CD14-positive monocyte (primary cell): ENCODE results near the gene ACKR4. TPM values are rescaled to one million over a fixed set of nuclear protein-coding genes. Genes with fewer than 3 reads are reported as not detected.

Source experiments
- DNase-seq, 3 donors: peaks; one replicate each; pipeline ENCODE4 v3.0.0-alpha.2; 2011 to 2022
- H2AFZ ChIP-seq: 2 replicates; pipeline ENCODE4 v1.6.0; 2012; ENCODE audit warnings: mild to moderate bottlenecking, low read depth, low read length, inconsistent platforms; ENCODE audit not compliant: insufficient read depth, poor library complexity, severe bottlenecking
- H3K27ac ChIP-seq, 2 donors: 1 replicate in 1 of 2; 2 replicates in 1 of 2; pipeline ENCODE4 v1.5.1; 2012 to 2013; ENCODE audit warnings: low read length in 2 of 2, control low read depth in 1 of 2, inconsistent platforms in 1 of 2, low read depth in 1 of 2, mild to moderate bottlenecking in 1 of 2
- H3K27me3 ChIP-seq, 2 donors: one replicate each; pipeline versions ENCODE4 v1.6.0 to v1.6.1; 2011 to 2013; ENCODE audit warnings: low read length in 2 of 2; ENCODE audit not compliant: control insufficient read depth in 2 of 2, insufficient read depth in 2 of 2
- H3K36me3 ChIP-seq, 2 donors: replicated peaks in 1 of 2; 1 replicate in 1 of 2; 2 replicates in 1 of 2; pipeline versions ENCODE4 v1.5.1 to v1.6.1; 2012 to 2013; ENCODE audit warnings: low read length in 2 of 2, control low read depth in 1 of 2, inconsistent platforms in 1 of 2, mild to moderate bottlenecking in 1 of 2; ENCODE audit not compliant: insufficient read depth in 2 of 2, control insufficient read depth in 1 of 2
- H3K4me1 ChIP-seq, 2 donors: 1 replicate in 1 of 2; 2 replicates in 1 of 2; pipeline versions ENCODE4 v1.5.1 to v1.6.1; 2012 to 2013; ENCODE audit warnings: low read length in 2 of 2, control low read depth in 1 of 2, inconsistent platforms in 1 of 2, mild to moderate bottlenecking in 1 of 2, moderate library complexity in 1 of 2; ENCODE audit not compliant: insufficient read depth in 2 of 2, control insufficient read depth in 1 of 2
- H3K4me2 ChIP-seq: replicated peaks from 2 replicates; pipeline ENCODE3; 2012; ENCODE audit warnings: low read length, moderate library complexity, mild to moderate bottlenecking; ENCODE audit not compliant: poor library complexity, severe bottlenecking; ENCODE audit errors: extremely low read depth
- H3K4me3 ChIP-seq, 3 experiments: fragments of 200-600 bp in 1 of 3; sonication (generic) in 1 of 3; replicated peaks in 1 of 3; 1 replicate in 2 of 3; 2 replicates in 1 of 3; pipeline ENCODE4 v1.5.1; 2011 to 2013; ENCODE audit warnings: low read length in 3 of 3, mild to moderate bottlenecking in 3 of 3, control low read depth in 2 of 3, low read depth in 2 of 3, inconsistent platforms in 1 of 3, moderate library complexity in 1 of 3
- H3K79me2 ChIP-seq: 2 replicates; pipeline ENCODE4 v1.6.0; 2012; ENCODE audit warnings: mild to moderate bottlenecking, control low read depth, inconsistent platforms, low read length, moderate library complexity; ENCODE audit not compliant: insufficient read depth
- H3K9ac ChIP-seq: 2 replicates; pipeline ENCODE4 v1.6.0; 2017; ENCODE audit warnings: low read length, mild to moderate bottlenecking; ENCODE audit not compliant: insufficient read depth, poor library complexity, severe bottlenecking
- H3K9me3 ChIP-seq, 2 donors: replicated peaks in 1 of 2; 1 replicate in 1 of 2; 2 replicates in 1 of 2; pipeline versions ENCODE4 v1.5.1 to v1.6.1; 2012 to 2013; ENCODE audit warnings: low read length in 2 of 2, control low read depth in 1 of 2; ENCODE audit not compliant: control insufficient read depth in 1 of 2, insufficient read depth in 1 of 2
- H4K20me1 ChIP-seq: 2 replicates; pipeline ENCODE4 v1.6.0; 2012; ENCODE audit warnings: mild to moderate bottlenecking, low read length, control low read depth, moderate library complexity; ENCODE audit not compliant: insufficient read depth
- H3K27ac Mint-ChIP-seq, 7 donors: one replicate each; pipeline ENCODE4 v1.8.0; 2020; ENCODE audit warnings: mild to moderate bottlenecking in 7 of 7, mixed read lengths in 7 of 7, moderate library complexity in 6 of 7, inconsistent platforms in 2 of 7
- H3K27me3 Mint-ChIP-seq, 3 donors: one replicate each; pipeline ENCODE4 v1.8.0; 2021 to 2022; ENCODE audit warnings: low read depth in 3 of 3, mild to moderate bottlenecking in 3 of 3, mixed read lengths in 3 of 3, moderate library complexity in 3 of 3, inconsistent platforms in 1 of 3
- H3K36me3 Mint-ChIP-seq, 2 donors: one replicate each; pipeline ENCODE4 v1.8.0; 2020; ENCODE audit warnings: mixed read lengths in 2 of 2, inconsistent platforms in 1 of 2, mild to moderate bottlenecking in 1 of 2
- H3K4me1 Mint-ChIP-seq: one replicate; pipeline ENCODE4 v1.8.0; 2020; ENCODE audit warnings: mild to moderate bottlenecking, mixed read lengths
- H3K4me3 Mint-ChIP-seq, 2 donors: one replicate each; pipeline ENCODE4 v1.8.0; 2020; ENCODE audit warnings: mild to moderate bottlenecking in 2 of 2, mixed read lengths in 2 of 2, moderate library complexity in 1 of 2
- H3K9me3 Mint-ChIP-seq, 7 donors: one replicate each; pipeline ENCODE4 v1.8.0; 2020 to 2022; ENCODE audit warnings: mixed read lengths in 7 of 7, mild to moderate bottlenecking in 6 of 7, moderate library complexity in 6 of 7, inconsistent platforms in 2 of 7
- WGBS: methylation state at CpG from one replicate; pipeline ENCODE4 v1.1.5; 2013; ENCODE audit warnings: missing lambda C conversion rate; ENCODE audit not compliant: insufficient coverage; 5-methylcytosine and 5-hydroxymethylcytosine counted together
- intact Hi-C, 2 donors: fragments of 100-400 bp; cut with micrococcal nuclease; formaldehyde crosslinking; loops; one replicate each; pipeline versions ENCODE4 v1.15.0 to v1.15.1; 2023
- polyA plus RNA-seq, 3 donors: library from polyadenylated mRNA; depleted of rRNA in 1 of 3; unstranded in 2 of 3; stranded (reverse) in 1 of 3; fragments of 300-500 nt in 2 of 3; fragments of >200 nt in 1 of 3; fragmentation: Illumina TruSeq in 2 of 3; gene quantifications; 1 replicate in 2 of 3; 2 replicates in 1 of 3; pipeline ENCODE4 v1.2.3, GENCODE V29; 2012 to 2021
- TF ChIP-seq, protein P1 (sequence below): fragments of 200-600 bp; IDR thresholded peaks from one replicate; pipeline ENCODE4 v1.8.0; 2022; ENCODE audit warnings: antibody characterized with exemption, mild to moderate bottlenecking

The ACKR4 gene
- polyA plus RNA-seq, 3 donors, result 0.09 TPM; not detected in 2

DNA sequence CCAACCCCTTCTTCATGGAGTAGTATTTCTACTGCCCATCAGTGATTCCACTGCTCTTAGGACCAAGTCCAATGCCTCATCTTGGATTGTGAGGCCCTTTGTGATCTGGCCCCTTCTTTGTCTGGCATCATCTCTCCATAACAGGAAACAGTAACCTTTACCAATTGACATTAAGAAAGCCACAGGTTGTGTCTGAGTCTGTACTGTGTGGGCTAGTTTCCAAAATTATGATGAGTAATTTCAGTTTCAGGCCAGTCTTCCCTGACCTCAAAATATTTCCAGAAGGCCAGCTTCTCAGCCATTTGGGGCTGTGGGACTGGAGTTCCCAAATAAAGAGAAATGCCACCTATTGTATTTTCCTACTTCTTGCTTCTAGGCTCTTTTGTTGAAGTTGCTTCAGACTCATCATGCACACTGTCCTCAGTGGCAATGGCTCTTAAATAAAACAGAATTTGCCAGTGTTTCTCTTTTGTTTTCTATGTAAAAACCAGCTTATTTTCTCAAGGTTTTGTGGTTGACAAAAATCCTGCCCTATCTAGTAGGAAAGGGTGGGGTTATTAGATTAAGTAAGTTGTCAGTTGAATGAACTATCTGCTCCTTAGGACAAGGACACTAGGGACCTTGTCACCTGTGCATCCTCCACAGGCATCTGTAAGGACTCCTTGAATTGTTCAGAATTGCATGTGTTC is 47.0 kb upstream of the ACKR4 start:
- H3K79me2 ChIP-seq, result no peaks in the 10 kb centered on the region
- H4K20me1 ChIP-seq, result no peaks in the 10 kb centered on the region
- TF ChIP-seq, protein P1, sequence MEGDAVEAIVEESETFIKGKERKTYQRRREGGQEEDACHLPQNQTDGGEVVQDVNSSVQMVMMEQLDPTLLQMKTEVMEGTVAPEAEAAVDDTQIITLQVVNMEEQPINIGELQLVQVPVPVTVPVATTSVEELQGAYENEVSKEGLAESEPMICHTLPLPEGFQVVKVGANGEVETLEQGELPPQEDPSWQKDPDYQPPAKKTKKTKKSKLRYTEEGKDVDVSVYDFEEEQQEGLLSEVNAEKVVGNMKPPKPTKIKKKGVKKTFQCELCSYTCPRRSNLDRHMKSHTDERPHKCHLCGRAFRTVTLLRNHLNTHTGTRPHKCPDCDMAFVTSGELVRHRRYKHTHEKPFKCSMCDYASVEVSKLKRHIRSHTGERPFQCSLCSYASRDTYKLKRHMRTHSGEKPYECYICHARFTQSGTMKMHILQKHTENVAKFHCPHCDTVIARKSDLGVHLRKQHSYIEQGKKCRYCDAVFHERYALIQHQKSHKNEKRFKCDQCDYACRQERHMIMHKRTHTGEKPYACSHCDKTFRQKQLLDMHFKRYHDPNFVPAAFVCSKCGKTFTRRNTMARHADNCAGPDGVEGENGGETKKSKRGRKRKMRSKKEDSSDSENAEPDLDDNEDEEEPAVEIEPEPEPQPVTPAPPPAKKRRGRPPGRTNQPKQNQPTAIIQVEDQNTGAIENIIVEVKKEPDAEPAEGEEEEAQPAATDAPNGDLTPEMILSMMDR, result no peak
- peaks cover 14 to 19% of the 10 kb centered on the region in 2 donors for H3K4me1 ChIP-seq
- no peak overlapping the region for H2AFZ ChIP-seq
- no peak overlapping the region for H3K4me2 ChIP-seq
- no peaks in the 10 kb centered on the region for H3K27me3 ChIP-seq
- peaks cover 0 to 2% of the 10 kb centered on the region in 2 donors for H3K36me3 Mint-ChIP-seq
- no peak overlapping the region for H3K4me3 Mint-ChIP-seq
- no peak for DNase-seq
- no peaks in the 10 kb centered on the region for H3K9me3 ChIP-seq
- peaks cover 0 to 5% (median 0%) of the 10 kb centered on the region in 7 donors for H3K9me3 Mint-ChIP-seq
- peaks cover 32% of the 10 kb centered on the region for H3K4me1 Mint-ChIP-seq
- H3K27ac Mint-ChIP-seq, result peak overlapping the region in 1 of 7 donors; percentile 40
- no peaks in the 10 kb centered on the region for H3K36me3 ChIP-seq
- H3K4me3 ChIP-seq, result no peak overlapping the region
- H3K27me3 Mint-ChIP-seq, result peaks cover 0 to 3% (median 0%) of the 10 kb centered on the region in 3 donors
- no peak overlapping the region for H3K9ac ChIP-seq
- no peak overlapping the region for H3K27ac ChIP-seq
- intact Hi-C loops, result no loop called here

DNA sequence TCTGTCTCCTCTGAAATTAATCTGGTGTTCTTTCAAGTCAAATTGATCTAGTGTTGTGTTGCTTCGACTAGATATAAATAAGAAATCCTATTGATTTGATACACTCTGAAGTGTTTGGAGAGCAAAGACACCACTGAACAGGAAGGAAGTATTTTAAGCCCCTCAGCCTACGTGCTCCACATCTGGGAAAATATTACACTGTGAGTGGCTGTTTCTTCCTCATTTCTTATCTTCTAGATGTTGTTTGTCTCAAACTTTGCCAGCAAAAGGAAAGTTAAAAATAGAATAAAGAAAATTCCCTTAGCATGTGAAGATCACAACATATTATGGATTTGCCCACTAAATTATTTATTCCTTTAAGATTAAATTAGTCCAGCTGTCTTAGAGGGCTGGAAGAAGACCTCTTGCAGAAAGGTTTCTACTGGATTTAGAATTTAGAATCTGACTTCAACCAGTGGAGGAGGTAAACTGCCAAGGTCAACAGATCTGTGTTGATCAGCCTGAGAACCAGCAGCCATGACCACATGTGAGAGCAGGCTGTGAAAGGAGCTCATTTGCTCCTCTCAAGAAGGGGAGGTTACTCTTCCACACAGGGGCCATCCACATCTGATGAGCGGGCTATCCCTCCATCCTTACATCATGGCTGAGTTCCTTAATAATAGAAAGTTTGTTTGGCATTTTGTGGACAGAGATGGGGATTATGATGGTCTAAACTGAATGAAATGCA is 46.3 kb upstream of the ACKR4 start:
- peaks cover 0 to 3% (median 0%) of the 10 kb centered on the region in 3 donors for H3K27me3 Mint-ChIP-seq
- Histone ChIP-seq H3K79me2 (no peaks in the 10 kb centered on the region), H2AFZ (no peak overlapping the region), H3K4me1 (peaks cover 7 to 12% of the 10 kb centered on the region in 2 donors), H3K4me2 (no peak overlapping the region), H3K9ac (no peak overlapping the region), H3K9me3 (no peaks in the 10 kb centered on the region), H3K4me3 (no peak overlapping the region), H3K36me3 (no peaks in the 10 kb centered on the region), H3K27me3 (no peaks in the 10 kb centered on the region), H4K20me1 (no peaks in the 10 kb centered on the region), H3K27ac (no peak overlapping the region)
- intact Hi-C loops, result no loop called here
- H3K36me3 Mint-ChIP-seq, result peaks cover 2% of the 10 kb centered on the region in 2 donors
- H3K9me3 Mint-ChIP-seq, result peaks cover 0 to 5% (median 0%) of the 10 kb centered on the region in 7 donors
- no peak overlapping the region for H3K27ac Mint-ChIP-seq
- no peak for DNase-seq
- H3K4me1 Mint-ChIP-seq, result peaks cover 25% of the 10 kb centered on the region
- WGBS, result no CpG with 5 or more reads among the region's 3 CpGs
- no peak overlapping the region for H3K4me3 Mint-ChIP-seq
- TF ChIP-seq, protein P1, result no peak
